ENCODE measurements around the gene ZBTB11.

DNA sequence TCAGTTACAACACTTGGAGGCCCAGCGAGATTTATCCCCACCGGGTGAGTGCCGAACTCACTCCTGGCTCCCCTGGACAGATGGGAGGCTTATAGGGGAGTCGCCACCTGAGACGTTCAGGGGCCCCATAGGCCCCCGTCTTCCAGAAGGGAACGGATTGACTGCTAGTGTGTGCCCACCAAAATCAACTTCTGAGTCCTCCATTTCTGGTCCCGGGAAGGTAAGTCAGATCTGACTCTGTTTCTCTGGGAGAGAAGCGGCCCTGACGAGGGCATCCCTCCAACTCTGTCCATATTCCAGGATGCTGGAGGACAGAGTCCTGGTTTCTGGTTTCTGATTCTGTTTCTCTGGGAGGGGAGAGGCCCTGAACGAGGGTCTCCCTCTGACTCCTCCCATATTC is 44.3 kb downstream of the ZBTB11 start:
- no peak for TF ChIP-seq POLR2A (IDR thresholded peaks at IDR 0.05; ENCODE audit: low read depth, low read length)
- no peak for TF ChIP-seq CTCF (IDR thresholded peaks at IDR 0.05 in 2 of 3, conservative IDR thresholded peaks at IDR 0.05 in 1 of 3; ENCODE audit: control insufficient read depth in 2 of 3, extremely low read depth in 1 of 3, insufficient read depth in 1 of 3, low read depth in 3 of 3, low read length in 3 of 3)
- no peak for TF ChIP-seq ZBTB33 (IDR thresholded peaks at IDR 0.05)
- no peak for TF ChIP-seq POLR2AphosphoS5 (IDR thresholded peaks at IDR 0.05; ENCODE audit: low read length)
